ENCODE measurements around the gene NFIL3.
A peak's percentile ranks its signal among the peaks of the same experiment; 100 is the strongest.

The NFIL3 gene

DNA sequence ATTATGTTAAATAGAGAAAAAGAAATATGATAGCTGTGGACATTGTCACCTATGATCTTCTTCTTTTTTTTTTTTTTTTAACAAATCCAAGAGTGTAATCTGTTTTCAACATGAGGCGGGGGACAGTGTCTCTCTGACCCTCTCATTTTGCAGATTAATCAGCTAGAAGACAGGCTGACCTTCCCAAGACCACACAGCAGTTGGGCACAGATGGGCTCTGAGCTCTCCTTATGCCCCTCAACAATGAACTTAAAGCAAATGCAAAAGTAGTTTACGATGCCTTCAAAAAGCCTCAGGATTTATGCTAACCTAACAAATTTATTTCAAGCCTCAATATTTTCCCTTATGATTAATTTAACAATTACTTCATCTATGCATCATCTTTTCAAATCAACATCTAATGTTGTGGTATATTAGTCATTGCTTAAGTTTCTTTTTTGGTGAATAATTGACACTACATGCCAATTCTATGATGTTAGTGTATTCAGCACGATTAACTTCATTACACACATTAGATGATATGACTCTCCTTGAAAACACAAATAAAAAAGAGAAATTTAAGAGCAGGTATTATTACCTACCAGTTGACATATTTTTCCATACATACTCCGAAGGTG is 7.4 kb downstream of the NFIL3 start:
- TF ChIP-seq, protein P1, sequence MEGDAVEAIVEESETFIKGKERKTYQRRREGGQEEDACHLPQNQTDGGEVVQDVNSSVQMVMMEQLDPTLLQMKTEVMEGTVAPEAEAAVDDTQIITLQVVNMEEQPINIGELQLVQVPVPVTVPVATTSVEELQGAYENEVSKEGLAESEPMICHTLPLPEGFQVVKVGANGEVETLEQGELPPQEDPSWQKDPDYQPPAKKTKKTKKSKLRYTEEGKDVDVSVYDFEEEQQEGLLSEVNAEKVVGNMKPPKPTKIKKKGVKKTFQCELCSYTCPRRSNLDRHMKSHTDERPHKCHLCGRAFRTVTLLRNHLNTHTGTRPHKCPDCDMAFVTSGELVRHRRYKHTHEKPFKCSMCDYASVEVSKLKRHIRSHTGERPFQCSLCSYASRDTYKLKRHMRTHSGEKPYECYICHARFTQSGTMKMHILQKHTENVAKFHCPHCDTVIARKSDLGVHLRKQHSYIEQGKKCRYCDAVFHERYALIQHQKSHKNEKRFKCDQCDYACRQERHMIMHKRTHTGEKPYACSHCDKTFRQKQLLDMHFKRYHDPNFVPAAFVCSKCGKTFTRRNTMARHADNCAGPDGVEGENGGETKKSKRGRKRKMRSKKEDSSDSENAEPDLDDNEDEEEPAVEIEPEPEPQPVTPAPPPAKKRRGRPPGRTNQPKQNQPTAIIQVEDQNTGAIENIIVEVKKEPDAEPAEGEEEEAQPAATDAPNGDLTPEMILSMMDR (conservative IDR thresholded peaks at IDR 0.05), result no peak
- peak overlapping the region; percentile 72 for H3K27ac ChIP-seq

DNA sequence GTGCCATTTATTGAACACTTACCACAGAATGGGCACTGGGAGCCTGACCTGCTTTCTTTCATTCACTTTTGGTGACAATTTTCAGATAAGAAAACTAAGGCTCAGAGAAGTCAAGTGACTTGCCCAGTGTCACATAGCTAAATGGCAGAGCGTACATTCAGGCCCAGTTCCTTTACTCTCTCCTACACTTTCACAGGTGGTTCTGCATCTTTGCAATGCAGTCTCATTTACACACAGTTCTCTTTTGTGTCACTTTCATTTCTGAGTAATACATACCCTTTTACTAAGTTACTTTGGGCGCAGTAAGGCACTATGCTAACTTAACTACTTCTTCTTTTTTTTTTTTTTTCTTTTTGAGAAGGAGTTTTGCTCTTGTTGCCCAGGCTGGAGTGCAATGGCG is 8.3 kb downstream of the NFIL3 start:
- H3K27ac ChIP-seq, result peak overlapping the region; percentile 72; the same call in 1 of the 2 replicates
- TF ChIP-seq, protein P1 (conservative IDR thresholded peaks at IDR 0.05), result no peak

DNA sequence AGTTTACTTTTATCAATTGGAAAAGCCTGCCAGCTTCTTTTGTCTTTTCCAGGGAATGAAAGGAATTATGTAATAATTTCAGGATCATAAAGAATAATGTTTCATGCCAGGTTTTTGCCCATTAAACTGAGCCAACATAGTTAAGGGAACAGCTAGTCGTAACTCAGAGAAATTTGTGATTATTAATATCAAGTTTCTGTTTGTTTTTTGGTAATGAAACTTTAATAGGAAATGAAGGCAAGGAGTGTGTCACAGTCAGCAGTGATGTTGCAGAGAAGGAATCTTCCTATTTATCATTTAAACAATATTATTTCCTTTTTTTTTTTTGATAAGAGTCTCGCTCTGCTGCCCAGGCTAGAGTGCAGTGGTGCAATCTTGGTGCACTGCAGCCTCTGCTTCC is 10.7 kb downstream of the NFIL3 start:
- TF ChIP-seq, protein P1 (conservative IDR thresholded peaks at IDR 0.05), result no peak
- H3K27ac ChIP-seq, result peak overlapping the region; percentile 58

DNA sequence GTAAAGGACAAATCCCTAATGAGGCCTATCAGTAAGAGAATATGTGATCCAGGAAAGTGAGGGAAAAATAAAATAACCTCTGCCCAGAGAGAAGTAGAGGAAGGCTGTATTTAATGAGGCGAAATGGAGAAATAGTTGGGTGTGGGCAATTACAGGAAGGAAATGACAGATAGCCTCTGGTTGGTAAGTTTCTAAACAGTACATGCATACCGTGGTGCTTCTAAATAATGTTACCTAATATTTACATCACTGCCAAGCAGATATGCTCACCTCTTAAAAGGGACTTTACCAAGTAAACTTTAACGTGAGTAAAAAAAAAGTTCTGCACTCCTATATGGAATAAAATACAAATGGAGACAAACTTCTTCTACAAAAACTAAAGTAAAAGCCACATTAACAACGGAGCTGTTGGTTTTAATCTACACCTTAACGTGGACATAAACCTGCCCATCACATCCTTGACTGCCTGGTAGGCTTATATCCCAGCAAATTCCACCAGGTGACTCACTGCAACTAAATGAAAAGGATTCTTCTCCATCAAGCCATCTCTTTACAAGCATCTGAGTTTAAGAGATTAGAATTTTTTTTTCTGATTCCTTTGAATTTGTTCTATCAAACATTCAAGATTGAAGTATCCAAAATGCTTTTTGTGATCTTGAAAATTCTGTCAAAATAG is 12.4 kb downstream of the NFIL3 start:
- H3K27ac ChIP-seq, result no peak overlapping the region
- TF ChIP-seq, protein P1 (conservative IDR thresholded peaks at IDR 0.05), result no peak

DNA sequence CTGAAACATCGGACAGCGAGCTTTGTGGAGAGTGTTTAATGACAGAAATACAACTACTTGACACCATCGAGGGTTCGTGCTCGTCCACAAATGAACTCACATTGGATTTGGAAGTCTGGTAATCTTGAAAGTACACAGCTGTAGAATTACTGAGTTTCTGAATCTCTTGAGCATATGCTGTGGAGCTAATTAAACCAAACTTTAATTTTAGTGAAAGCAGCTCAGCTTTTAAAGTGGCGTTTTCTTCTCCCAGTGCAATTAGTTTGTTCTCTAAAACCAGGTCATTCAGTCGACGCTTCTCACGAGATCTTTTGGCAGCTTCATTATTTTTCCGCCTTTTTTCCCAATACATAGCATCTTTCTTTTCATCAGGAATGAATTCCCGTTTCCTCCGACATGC is 13.5 kb downstream of the NFIL3 start:
- no peak overlapping the region for H3K27ac ChIP-seq
- TF ChIP-seq, protein P1 (conservative IDR thresholded peaks at IDR 0.05), result no peak

DNA sequence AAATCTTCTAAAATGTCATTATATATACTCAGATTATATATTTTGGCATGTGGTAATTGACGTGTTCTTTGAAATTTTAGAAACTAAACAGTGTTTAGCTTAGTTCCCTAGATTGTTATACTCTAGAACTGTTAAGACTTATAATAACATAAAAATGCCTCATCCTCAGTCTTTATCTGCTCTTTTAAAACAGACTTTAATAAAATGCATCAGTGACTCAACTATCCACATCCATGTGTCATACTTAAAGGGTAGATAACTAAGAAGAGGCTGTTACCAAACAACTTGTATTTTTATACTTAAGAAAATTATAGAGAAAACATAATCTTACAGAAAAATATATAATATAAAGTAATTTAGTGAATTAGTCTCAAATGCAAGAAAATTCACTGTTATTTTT is 15.2 kb downstream of the NFIL3 start:
- H3K27ac ChIP-seq, result no peak overlapping the region
- TF ChIP-seq, protein P1 (conservative IDR thresholded peaks at IDR 0.05), result no peak

DNA sequence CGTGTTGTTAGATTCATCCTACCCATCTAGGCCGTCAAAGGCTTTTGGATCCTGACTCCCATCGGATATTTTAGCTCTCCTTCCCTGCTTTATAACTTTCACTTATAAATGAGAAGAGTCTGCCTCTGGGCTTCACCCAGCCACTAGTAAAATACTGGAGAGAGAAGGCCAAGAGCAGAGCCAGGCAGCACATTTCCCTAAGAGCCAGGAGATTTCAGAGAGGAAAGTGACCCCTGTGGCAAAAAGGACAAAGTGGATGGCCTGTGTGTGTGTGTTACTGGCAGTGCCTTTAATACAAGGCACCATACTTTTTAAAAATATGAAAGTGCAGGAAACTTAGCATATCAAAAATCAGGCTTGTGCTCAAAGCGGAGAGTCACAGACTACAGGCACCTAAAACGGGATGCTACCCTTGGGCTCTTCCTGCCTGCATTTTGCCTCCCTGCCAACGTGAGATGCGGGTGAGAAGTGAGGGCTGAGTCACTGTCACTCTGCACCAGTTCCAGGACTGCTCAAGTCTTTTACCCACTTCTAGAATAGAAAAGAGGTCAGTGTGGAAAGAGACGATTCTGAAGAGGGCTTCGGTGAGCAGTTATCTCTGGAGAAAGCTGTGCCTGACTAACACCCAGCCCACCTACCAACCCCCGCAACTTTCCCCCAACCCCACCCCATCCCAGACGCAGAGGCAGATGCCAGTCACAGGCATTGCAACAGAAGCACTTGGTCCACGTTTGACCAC is 15.9 kb downstream of the NFIL3 start:
- TF ChIP-seq, protein P1 (conservative IDR thresholded peaks at IDR 0.05), result no peak
- no peak overlapping the region for H3K27ac ChIP-seq
